Measurements from ENCODE around the gene LSM12. TPM values are rescaled to one million over a fixed set of nuclear protein-coding genes. Genes with fewer than 3 reads are reported as not detected.
"Not testable (repeated sequence)": the region's sequence is repeated elsewhere in the genome, so short reads cannot be mapped to it uniquely, and the experiment has no call there.

The LSM12 gene
- polyA plus RNA-seq, 1 donor: 26.7 TPM

- no peak for DNase-seq (ENCODE audit: low read depth)
Measured at GRCh38 chr17:44076716-44077594, 10.5 kb upstream of the LSM12 start.

GRCh38 chr17:44075598-44076293, 9.3 kb upstream of the LSM12 start:
- no peak for DNase-seq (ENCODE audit: low read depth)

GRCh38 chr17:44074911-44075285, 8.4 kb upstream of the LSM12 start:
- DNase-seq (ENCODE audit: low read depth): no peak

- DNase-seq (ENCODE audit: low read depth): no peak
Measured at GRCh38 chr17:44074231-44074910, 7.9 kb upstream of the LSM12 start.

- no peak for DNase-seq (ENCODE audit: low read depth)
Measured at GRCh38 chr17:44071772-44072171, 5.3 kb upstream of the LSM12 start.

GRCh38 chr17:44071198-44071520, 4.7 kb upstream of the LSM12 start:
- DNase-seq (ENCODE audit: low read depth): no peak

- DNase-seq (ENCODE audit: low read depth): peak; percentile 94
Measured at GRCh38 chr17:44070455-44071197, 4.2 kb upstream of the LSM12 start, which contains the start of gene G6PC3. Gene G6PC3, plus strand, starts transcription at chr17:44070735. Its CDS starts 231 bp downstream, at chr17:44070966.

- DNase-seq (ENCODE audit: low read depth): no peak
Measured at GRCh38 chr17:44069974-44070454, 3.5 kb upstream of the LSM12 start.

- DNase-seq (ENCODE audit: low read depth): no peak
Measured at GRCh38 chr17:44067545-44067940, 1.1 kb upstream of the LSM12 start.

GRCh38 chr17:44065668-44066203, 735 bp downstream of the LSM12 start:
- no peak for DNase-seq (ENCODE audit: low read depth)

GRCh38 chr17:44063704-44064639, 2.5 kb downstream of the LSM12 start:
- DNase-seq (ENCODE audit: low read depth): no peak

- DNase-seq (ENCODE audit: low read depth): no peak
Measured at GRCh38 chr17:44062871-44063270, 3.6 kb downstream of the LSM12 start.

GRCh38 chr17:44061446-44061845, 5.0 kb downstream of the LSM12 start:
- no peak for DNase-seq (ENCODE audit: low read depth)

- no peak for DNase-seq (ENCODE audit: low read depth)
Measured at GRCh38 chr17:44059101-44059892, 7.2 kb downstream of the LSM12 start.

GRCh38 chr17:44053125-44053872, 13.2 kb downstream of the LSM12 start:
- DNase-seq (ENCODE audit: low read depth): no peak

GRCh38 chr17:44049294-44050060, 17.0 kb downstream of the LSM12 start:
- DNase-seq (ENCODE audit: low read depth): no peak

GRCh38 chr17:44046893-44047292, 19.6 kb downstream of the LSM12 start:
- DNase-seq (ENCODE audit: low read depth): not testable (repeated sequence)

- no peak for DNase-seq (ENCODE audit: low read depth)
Measured at GRCh38 chr17:44045486-44045885, 21.0 kb downstream of the LSM12 start.

Data from forelimb muscle (tissue), 1 donor.